Measurements from ENCODE around the gene CALN1. TPM values are rescaled to one million over a fixed set of nuclear protein-coding genes. Genes with fewer than 3 reads are reported as not detected.

Gene CALN1
- total and polyA plus RNA-seq, 2 of the 8 experiments (the other 6 are each of a cell fraction or from before 2014, with no cell fraction given): 6.4 to 15.2 TPM

Small RNA genes within 50 kb of the gene (small RNA-seq; reads per million reads assigned to genes)
- gene AC005011.1 (ENCODE audit: insufficient read depth) (not detected), gene RNA5SP232 (ENCODE audit: insufficient read depth) (2.6 reads per million, percentile 30 among the genes with 10 or more reads in this experiment)

All from H1 (cell line).